Measurements from ENCODE around the gene ADCY7.

ADCY7 gene

DNA sequence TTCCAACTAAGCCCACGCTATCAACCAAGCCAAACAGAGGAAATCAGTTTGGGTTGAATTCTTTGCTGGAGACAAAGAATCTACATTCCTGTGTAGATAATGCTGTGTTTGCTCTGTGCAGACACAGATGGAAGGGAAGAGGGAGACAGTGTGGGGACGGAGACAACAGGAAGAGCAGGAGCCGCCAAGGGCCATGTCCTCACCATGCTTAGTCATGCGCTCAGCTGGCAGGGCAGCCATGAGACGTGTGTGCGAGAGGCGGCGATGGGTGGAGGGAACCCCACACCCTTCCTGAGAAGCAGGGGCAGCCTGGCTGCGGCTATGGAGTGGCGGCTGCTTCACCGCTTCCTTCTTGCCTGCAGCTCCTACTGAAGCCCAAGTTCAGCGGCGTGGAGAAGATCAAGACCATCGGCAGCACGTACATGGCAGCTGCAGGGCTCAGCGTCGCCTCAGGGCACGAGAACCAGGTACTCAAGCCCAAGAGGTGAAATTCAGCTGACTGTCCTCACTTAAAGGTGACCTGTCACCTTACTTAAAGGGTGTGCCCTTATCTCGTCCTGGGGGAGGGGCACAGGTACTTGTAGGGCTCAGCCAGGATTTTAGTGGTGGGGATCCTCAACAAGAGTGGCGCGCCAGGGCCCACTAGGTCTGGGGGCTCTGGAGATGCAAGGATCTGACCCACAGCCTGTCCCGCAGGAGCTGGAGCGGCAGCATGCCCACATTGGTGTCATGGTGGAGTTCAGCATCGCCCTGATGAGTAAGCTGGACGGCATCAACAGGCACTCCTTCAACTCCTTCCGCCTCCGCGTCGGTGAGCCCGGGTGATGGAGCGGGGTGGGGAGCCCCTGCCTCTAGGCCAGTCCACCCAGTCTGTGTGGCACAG lies 47.5 kb downstream of the ADCY7 start:
- peak; percentile 15 for DNase-seq (ENCODE audit: low spot score)

DNA sequence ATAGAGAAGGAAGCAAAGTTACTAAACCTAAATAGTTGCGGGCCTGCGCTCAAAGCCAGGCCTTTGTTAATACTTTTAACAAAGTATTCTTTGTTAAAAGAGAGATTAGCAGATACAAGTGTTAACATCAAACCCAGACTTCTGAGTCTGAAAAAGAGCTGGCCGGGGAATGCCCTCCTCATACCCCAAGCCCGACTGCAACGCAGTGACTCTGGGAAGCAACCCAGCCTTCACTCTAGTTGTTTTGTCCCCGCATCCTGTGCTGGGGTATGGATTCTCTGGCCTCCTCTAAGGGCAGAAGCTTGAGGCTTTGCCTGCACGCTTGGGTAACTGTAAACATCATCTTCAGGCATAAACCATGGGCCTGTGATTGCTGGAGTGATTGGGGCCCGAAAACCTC lies 48.3 kb downstream of the ADCY7 start:
- DNase-seq (ENCODE audit: low spot score) = no peak

DNA sequence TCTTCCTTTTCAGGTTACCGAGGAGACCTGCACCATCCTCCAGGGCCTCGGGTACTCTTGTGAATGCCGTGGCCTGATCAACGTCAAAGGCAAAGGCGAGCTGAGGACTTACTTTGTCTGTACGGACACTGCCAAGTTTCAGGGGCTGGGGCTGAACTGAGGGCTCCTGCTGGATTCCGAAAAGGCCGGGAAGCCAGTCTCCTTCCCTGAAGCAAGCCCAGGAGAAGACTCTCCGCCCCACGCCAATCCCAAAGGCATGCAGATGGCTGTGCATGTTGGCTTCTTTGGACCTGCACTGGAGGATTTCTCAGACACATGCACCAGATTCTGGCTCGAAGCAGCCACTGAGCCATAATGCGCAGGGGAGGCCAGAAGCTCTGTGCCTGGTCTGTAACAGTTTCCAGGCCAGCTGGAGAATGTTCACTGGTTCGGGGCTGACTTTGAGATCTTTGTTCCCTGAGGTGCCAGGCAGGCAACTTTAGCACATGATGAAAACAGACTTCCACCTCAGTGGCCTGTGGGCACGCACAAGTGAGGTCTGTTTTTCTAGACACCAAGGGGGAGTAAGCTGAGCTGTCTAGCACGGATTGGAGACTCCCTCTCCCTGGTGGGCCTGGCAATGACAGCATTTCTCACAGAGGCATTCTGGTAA lies 49.1 kb downstream of the ADCY7 start:
- no peak for DNase-seq (ENCODE audit: low spot score)

DNA sequence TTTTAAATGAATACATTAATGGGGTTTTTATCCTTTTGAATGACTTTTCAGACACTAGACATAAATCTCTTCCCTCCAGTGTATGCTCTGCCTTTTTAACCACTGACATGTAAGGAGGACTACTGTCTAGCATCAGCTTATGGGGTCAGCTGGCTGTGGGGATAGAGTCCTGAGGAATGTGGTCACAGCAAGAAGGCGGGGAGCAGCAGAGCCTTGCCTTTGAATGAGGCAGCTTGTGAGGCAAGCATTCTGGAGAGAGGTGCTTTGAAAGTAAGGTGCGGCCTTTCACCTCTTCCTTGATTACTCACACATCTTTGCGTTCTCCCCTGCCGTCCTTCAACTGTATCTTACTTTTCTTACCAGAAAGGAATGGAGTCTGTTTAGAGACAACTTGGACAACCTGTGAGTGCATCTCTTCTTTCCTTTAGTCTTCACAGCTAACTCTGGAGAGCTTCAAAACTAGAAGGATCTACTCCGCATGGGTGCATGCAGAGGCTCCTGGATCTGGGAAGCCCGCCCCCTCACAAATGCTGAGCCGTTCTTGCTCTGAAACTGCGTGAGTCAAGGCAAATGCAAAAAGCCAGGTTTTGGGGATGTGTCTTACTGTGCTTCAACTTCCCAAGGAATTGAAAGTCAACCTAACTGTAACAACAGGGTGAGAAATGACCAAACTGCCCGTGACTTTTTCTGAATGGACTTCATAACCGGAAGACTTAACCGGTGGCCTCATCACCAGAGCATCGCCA lies 49.9 kb downstream of the ADCY7 start:
- no peak for DNase-seq (ENCODE audit: low spot score)

GRCh38 chr16:50316848-50317630 lies 50.7 kb downstream of the ADCY7 start:
- no peak for DNase-seq (ENCODE audit: low spot score)

- DNase-seq (ENCODE audit: low spot score) = no peak
Observed at GRCh38 chr16:50318796-50319578, 52.6 kb downstream of the ADCY7 start.

DNA sequence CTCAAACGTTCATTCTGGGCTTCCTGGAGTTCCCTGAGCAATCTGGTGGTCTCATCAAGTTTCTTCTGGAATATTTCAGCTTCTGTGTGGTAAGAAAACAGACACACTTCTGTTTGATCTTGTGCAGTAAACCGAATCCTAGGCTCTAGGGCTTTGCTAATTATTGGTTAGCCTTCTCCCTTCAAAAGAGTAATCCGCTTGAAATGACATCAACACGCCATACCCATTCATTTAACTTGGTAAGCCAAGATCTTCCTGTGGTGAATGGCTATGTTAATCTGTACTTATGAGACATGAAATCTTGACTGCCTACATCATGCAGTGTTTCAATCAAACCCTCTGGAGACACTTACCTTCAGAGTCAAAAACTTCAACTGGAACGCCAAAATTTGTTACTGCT lies 54.0 kb downstream of the ADCY7 start:
- no peak for DNase-seq (ENCODE audit: low spot score)

DNA sequence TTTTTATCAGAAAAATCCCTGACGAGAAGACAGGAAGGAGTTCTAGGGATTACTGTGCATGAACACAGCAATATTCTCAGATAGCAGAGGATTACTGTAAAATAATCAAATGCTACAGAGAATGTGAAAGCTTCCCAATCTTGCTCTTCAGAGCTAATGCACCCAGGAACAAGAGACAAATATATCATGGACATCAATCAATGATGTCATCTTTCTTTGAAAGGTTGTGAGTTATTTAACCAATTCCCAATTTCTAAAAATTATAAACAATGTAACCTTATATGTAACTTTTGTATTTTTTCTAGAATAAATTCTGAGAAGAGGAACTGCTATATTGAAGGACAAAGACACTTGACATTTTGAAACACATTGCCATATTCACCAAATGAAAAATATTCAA lies 56.0 kb downstream of the ADCY7 start:
- DNase-seq (ENCODE audit: low spot score) = no peak

- DNase-seq (ENCODE audit: low spot score) = peak; percentile 37
Observed at GRCh38 chr16:50323335-50324011, 57.1 kb downstream of the ADCY7 start.

DNA sequence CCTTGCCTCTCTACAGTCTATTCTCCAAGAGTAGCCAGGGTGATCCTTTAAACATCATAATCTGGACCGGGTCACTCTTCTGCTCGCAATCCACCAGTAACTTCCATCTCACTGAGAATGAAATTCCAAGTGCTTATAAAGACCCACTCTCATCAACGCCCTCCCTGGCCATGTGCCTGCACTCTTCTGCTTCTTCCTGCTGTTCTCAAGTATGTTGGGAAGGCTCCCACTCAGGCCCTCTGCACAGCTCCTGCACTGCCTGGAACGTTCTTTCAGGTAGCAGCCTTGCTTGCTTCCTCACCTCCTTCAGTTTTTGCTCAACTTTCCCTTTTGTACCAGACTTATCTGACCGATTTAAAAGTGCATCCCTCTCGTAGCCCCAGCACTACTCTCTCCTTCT lies 58.0 kb downstream of the ADCY7 start:
- DNase-seq (ENCODE audit: low spot score) = no peak

- no peak for DNase-seq (ENCODE audit: low spot score)
Observed at GRCh38 chr16:50326264-50326663, 59.9 kb downstream of the ADCY7 start.

DNA sequence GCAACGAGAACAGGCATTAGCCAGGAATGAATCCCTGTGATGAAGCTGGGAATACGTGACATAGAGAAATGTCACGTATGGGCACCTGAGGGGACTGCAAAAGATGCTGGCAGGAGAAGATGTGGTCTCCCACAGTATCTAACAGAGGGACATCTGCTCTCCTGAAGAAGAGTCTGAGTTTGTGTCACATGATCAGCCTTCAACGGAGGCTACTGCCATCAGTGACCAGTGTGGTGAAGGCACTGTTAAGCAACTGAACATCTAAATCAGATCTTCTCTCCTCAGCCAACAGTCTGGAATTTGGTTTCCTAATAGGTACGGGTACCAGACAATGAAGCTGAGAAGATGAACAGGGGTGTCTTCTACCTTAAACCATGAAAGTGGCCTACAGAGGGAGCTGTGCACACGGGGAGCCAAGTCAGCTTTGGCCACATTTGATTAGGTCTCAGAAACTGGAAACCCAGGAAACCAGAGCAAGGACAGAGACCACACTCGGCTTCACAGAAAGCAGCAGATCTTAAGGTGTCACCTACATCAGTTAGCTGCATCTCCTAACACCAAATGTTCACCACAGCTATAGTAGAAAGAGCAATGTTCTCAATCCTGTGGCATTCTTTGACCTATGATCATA lies 60.6 kb downstream of the ADCY7 start:
- peak; percentile 55 for DNase-seq (ENCODE audit: low spot score)

- no peak for DNase-seq (ENCODE audit: low spot score)
Observed at GRCh38 chr16:50329446-50330189, 63.3 kb downstream of the ADCY7 start.

- no peak for DNase-seq (ENCODE audit: low spot score)
Observed at GRCh38 chr16:50331570-50331969, 65.2 kb downstream of the ADCY7 start.

- no peak for DNase-seq (ENCODE audit: low spot score)
Observed at GRCh38 chr16:50332599-50332998, 66.2 kb downstream of the ADCY7 start.

GRCh38 chr16:50334106-50334975 lies 68.0 kb downstream of the ADCY7 start:
- no peak for DNase-seq (ENCODE audit: low spot score)

- DNase-seq (ENCODE audit: low spot score) = no peak
Observed at GRCh38 chr16:50335196-50335958, 69.0 kb downstream of the ADCY7 start.

DNA sequence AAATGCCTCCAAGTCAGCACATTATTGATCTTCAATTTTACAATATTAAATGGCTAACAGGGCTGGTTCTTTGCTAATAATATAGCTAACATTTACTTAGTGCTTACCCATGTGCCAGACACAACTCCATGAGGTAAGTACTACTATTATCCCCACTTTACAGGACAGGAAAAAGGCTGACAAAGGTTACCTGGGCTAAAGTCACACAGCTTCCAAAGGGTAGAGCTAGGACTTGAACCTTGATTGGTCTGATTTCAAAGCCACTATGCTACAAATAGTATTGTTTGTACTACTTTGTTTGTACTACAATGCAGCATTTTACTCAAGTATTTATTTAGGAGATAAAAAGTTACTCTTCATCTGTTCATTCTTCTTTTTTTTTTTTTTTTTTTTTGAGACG lies 70.5 kb downstream of the ADCY7 start:
- no peak for DNase-seq (ENCODE audit: low spot score)
